ENCODE measurements around the gene BSND. TPM values are rescaled to one million over a fixed set of nuclear protein-coding genes. Genes with fewer than 3 reads are reported as not detected.

The BSND gene
- total RNA-seq, 1 experiment from 2014 or later, result not detected

DNA sequence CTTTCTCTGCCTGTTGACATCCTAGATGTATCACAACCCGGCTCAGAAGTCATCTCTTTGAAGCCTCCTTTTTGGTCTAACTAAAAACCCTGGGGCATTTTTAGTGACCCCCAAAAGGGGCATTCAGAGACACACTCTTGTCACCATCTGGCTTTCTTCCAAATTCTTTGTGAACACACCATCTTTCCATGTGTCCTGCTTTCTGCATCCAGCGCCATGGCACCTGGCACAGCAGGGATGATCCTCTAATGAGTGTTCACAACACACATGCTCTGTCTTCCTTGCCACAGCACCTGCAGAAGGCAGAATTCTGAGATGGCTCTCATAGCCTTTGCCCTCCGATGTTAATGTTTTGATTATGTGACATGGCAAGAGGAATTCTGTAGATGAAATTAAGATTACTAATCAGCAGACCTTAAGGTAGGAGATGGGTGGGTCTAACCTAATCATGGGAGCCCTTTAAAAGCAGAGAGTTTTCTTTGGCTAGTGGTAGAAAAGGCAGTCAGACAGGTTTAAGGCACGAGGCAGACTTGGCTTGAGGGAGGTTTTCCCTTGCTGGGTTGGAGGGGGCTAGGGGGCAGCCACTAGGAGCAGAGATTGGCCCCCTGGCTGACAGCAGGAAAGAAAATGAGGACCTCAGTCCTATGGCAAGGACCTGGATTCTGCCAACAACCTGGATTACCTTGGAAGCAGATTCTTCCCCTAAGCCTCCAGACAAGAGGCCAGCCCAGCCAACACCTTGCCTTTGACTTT, 23.2 kb upstream of the BSND start:
- DNase-seq (ENCODE audit: low read depth), result no peak

DNA sequence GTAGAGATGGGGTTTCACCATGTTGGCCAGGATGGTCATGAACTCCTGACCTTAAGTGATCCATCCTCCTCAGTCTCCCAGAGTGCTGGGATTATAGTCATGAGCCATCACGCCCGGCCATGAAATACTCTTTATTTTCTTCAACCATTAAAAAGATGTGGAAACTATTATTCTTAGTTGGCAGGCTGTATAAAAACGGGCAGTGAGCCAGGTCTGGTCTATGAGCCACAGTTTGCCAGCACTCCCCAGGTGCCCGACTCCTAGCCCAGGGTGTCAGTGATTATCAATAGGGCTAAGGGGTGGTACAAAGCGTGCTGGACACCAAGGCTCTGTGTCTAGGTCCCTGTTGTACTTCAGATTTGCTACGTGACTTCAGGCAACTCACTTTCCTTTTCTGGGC, 22.0 kb upstream of the BSND start:
- no peak for DNase-seq (ENCODE audit: low read depth)

DNA sequence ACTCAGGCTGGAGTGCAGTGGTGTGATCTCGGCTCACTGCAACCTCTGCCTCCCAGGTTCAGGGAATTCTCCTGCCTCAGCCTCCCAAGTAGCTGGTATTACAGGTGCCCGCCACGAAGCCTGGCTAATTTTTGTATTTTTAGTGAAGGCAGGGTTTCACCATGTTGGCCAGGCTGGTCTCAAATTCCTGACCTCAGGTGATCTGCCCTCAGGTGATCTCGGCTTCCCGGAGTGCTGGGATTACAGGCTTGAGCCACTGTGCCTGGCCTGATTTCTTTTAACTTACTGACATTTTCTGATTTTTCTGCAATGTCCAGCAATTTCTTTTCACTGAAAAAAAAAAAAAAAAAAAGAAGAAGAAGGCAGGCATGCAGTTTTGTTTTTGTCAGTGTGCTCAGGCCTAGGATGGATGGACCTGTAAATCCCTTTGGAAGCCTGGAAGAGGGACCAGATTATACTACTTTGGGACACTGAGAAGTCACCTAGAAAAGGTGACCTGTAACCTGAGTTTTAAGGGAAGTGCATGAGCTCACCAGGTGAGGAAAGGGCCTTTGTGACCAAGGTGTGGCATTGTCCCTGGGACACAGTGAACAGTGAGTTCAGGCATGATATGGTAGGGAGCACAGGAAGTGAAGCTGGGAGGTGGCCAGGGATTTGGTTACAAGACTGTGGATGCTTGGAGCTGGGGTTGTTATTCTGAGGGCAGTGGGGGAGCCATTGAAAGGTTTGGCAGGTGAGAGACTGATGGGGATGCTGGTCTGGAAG, 21.0 kb upstream of the BSND start:
- DNase-seq (ENCODE audit: low read depth), result no peak

DNA sequence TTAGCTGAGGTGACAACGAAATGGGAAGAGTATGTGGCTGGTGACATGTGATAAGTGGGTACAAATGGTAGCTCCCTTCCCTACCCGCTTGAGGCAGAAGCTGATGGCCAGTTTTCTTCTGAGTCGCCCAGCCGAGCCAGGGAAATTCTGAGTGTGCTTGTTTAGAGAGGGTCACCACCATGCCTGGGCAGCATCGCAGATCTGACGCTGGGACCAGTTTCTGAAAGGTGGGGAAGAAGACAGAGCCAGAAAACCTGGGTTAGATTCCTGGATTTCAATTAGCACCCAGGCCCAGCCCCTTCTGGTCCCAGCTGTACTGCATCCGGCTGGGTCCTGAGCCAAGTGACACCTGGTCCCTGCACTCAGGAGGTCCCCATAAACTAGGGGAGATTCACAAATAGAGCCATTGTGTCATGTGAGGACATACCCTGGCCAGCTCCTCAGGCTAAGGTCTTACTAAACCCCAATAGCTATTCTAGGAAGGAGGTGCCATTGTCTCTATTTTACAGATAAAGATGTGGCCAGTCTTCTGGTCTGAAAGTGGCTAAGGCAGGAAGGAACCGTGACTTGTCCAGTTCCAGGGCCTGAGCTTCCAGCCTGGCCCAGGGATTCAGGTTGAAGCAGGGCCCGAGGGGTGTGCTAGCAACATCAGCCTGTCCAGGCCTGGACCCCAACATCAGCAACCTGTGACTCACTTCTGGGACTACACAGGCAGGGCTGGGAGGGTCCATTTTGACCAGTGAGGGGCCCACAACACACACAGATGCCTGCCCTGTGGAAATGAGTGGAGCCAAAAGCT, 20.0 kb upstream of the BSND start:
- no peak for DNase-seq (ENCODE audit: low read depth)

DNA sequence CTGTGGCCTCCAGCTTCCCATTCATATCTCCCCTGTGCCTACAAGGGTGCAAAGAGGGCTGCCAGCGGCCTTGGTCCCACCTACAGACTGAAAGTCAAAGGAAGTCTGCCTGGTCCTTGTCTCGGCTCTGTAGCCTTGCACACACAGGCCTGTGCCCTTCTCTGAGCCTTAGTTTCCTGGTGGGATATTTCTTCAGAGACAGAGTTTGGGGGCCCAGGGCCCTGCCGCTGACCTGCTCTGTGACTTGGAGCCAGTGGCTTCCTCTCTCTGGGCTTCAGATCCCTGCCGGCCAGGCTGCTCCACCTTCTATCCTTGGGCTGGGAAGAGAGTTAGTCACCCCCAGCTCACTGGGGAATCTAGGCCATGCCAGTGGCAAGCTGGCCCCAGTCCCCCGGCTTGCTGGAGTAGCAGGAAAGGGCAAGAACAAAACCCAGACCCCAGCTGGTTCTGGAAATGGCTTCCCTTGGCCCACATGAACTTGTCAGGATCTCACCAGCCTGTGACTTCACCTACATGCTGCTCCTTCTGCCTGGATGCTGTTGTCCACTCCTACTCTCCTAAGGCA, 19.3 kb upstream of the BSND start:
- DNase-seq (ENCODE audit: low read depth), result no peak

DNA sequence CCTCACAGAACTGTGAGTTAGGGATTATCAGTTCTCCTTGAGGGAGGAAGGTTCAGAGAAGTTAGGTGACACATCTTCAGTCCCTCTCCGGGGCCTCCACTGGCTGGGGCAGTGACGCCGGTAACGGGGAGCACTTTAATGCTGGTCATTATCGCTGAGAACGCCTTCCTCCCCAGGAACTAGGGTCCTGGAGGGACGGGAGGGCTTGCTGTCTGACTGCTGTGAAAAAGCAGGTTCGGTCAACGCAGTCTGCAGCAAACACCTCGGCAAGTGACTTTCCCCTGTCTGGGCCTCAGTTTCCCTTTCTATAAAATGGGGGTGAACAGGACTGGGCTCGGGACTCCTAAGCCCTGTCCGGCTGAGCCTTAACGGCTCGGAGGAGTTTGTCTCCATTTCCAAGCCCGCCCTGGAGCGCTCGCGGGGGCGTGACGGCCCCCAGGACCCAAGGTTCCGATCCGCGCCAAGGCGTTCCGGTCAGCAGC, 18.6 kb upstream of the BSND start:
- DNase-seq (ENCODE audit: low read depth), result no peak

DNA sequence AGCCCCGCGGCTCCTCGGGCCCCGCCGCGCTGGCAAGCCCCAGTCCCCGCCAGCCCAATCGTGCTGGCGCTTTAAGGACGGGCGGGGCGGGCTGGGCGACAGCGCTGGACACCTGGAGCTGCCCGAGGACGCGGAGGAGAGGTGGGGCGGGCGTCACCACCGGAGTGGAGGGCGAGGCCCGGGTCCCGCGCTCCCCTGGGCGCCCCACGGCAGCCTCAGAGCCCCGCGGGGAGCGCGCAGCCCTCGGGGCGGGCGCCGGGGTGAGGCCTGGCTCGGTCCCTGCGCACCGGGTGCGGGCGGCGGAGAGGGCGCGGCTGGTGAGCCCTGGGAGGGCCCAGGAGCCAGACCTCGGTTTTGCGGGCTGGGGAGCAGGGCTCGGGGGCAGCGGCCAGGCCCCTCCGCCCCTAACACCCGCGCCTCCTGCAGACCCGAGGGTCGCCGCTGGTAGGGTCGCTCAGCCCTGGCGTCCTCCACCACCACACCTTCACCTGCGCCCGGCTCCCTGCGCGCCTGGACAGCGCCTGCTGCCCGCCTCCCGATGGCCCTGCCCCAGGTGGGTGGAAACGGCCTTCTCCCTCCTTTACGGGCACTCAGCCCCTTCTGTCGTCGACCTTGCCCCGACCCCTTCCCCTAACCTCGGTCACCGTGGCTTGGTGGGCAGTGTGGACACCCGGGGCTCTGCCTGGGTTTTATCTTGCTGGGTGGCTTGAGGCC, 18.0 kb upstream of the BSND start, which contains the start of gene TMEM61:
Gene TMEM61, plus strand, starts transcription at position 101 of the 714 bp plus-strand sequence. Its CDS starts 438 bp downstream, at position 539.
- DNase-seq (ENCODE audit: low read depth), result no peak

DNA sequence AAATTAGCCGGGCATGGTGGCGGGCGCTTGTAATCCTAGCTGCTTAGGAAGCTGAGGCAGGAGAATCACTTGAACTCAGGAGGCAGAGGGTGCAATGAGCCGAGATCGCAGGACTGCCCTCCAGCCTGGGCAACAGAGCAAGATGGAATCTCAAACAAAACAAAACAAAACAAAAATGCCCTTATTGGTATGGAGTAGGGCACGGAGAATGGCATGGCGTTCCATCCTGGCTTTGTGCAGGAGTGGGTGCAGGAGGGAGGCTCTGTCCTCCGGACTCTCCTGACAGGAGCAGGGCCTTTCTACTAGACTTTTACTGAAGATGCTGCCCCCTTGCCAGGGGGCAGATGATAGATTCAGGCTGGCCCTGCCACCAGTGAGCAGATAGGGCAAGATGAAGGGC, 17.3 kb upstream of the BSND start:
- DNase-seq (ENCODE audit: low read depth), result no peak

DNA sequence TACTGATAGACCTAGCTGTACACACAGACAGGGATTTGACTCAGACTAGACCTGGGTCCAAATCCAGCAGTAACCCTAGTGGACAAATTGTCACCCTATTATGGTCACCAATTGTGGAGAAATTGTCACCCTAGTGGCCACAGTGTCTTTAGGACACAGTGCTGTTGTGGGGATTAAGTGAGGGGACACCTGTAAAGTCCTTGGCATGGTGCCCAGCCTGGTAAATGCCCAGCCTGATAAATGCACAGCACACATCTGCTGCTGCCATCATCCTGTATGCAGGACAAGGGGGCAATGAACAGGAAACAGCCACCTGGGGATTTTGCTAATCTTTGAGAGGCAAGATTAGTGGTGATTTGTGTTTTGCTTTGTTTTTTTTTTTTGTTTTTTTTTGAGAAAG, 16.0 kb upstream of the BSND start:
- DNase-seq (ENCODE audit: low read depth), result no peak

DNA sequence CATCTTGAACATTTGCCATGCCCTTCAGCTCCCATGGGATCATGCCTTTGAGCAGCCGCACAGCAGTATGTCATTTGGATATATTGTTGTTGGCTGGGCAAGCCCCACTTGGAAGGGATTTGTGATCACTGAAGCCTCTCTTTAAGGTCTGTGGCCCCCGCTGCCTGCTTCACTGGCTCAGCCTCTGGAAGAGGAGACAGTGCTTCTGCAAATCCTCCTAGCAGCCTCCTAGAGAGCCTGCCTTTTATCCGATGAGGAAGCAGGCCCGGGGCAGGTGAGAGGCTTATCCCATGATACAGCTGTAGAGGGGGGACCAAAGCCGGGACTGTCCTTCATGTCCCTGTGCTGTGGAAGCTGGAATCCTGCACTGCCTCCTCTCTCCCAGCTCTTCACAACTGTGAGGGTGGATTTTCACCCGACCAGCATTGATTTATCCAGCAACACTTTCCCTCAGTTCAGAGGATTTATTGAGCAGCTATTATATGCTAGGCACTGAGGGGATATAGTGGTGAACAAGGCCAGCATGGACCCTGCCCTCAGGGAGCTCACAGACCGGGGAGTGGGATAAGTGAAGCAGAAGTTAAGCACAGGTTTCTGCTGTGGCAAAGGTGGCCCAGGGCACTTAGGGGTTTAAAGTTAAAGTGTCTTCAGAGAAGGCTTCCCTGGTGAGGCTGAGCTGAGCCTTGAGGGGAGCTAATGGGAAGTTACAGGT, 14.4 kb upstream of the BSND start:
- DNase-seq (ENCODE audit: low read depth), result no peak

DNA sequence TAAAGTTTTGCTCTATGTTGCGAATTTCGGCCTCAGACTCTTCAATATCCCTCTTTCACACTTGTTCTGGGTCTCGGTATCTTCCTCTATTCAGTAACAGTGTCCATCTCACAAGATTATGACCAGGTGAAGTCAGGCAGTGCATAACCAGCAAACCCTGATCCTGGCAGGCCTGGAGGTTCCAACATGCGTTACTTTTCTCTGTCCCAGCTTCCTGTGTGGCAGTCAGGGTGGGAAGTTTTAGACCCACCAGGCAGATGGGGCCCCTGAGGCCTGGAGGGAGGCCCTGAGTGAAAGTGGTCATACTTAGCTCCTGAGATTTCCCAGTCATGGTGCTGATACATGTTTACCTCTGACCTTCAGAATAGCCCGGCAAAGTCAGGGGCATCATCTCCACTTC, 13.2 kb upstream of the BSND start:
- no peak for DNase-seq (ENCODE audit: low read depth)

DNA sequence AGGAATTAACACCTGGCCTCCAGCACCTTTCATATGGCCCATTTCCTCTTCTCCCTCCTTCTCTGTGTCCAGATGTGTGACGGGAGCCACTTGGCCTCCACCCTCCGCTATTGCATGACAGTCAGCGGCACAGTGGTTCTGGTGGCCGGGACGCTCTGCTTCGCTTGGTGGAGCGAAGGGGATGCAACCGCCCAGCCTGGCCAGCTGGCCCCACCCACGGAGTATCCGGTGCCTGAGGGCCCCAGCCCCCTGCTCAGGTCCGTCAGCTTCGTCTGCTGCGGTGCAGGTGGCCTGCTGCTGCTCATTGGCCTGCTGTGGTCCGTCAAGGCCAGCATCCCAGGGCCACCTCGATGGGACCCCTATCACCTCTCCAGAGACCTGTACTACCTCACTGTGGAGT, 12.7 kb upstream of the BSND start:
- DNase-seq (ENCODE audit: low read depth), result no peak

DNA sequence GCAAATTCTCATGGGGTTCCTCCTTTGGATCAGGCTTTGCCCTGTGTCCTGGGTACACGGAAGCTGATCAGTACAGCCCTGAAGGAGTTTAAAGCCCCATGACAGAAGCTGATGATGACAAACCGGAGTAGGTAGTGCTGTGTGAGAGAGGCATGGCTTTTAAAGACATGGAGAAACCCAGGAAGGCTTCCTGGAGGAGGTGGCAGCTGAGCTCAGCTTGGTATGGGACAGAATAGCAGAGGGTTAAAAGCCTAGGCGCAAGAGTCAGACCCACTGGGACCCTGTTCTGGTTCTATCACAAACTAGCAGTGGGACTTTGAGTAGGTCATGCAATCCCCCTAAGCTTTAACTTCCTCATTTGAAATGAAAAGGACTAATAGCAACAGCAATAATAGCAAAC, 12.2 kb upstream of the BSND start:
- no peak for DNase-seq (ENCODE audit: low read depth)

DNA sequence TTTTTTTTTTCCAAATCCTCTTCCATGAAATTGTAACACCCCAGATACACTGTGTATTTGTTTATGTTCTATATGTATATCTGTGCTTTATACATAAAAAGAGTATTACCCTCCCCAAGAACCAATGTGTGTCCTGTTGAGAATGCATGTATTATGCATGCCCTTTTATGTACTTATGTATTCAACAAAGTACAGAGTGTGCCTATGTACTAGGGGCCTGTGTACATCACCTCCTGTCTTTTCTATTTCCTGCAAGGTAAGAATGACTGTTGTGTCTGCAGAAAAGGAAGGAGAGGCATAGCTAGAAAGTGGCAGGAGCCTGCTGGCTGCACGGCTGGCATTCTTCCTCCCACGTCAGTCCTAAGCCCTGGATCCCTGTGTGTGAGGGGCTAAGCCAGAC, 11.3 kb upstream of the BSND start:
- no peak for DNase-seq (ENCODE audit: low read depth)

DNA sequence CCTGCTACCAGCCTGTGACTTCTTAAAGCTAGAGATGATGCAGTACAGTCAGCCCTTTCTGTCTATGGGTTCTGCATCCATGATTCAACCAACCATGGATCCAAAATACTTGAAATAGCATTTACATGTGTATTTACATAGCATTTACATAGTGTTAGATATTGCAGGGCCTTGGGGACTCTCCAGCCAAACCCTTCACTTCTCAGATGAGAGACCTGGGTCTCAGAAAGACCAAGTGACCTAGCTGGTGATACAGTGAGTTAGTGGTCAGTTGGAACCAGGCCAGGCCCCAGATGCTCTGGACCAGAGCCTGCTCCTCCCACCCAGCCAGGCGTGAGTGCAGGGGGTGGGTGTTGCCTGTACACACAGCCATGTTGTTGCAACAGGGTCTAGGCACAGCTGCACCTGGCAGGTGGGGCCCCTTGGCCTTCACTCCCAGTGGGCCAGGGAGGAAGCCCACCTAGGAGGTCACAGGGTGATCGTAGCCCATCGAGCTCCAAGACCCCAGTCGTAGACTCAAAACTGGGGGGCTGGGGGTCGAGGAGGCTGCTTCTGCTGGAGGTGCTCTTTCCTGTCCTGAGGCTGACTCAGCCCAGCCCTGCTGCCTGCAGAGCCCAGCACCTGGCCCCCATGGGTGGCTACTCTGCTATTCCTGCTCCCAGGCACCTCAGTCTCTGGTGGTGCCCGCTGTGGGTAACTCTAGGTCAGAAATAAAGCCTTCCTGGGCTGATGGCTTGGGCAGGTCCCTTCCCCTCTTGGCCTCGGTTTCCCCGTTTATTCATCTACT, 10.6 kb upstream of the BSND start:
- DNase-seq (ENCODE audit: low read depth), result no peak

DNA sequence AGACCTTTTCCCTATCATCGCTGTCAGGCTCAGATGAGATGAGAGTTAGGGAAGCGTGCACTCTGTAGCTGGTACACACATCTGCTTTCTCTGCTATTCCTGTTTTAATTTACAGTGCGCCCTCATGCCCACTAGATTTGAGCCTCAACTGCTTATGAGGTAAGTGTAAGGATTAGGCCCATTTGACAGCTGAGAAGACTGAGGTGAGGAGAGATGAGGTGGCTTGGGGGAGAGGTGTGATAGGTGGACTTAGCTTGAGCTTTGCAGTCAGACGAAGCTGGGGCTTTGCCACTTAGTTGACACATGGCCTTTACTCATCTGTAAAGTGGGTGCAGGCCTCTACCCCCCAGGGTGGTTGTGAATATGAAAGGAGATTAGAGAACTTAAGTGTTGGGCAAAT, 9.8 kb upstream of the BSND start:
- DNase-seq (ENCODE audit: low read depth), result no peak

DNA sequence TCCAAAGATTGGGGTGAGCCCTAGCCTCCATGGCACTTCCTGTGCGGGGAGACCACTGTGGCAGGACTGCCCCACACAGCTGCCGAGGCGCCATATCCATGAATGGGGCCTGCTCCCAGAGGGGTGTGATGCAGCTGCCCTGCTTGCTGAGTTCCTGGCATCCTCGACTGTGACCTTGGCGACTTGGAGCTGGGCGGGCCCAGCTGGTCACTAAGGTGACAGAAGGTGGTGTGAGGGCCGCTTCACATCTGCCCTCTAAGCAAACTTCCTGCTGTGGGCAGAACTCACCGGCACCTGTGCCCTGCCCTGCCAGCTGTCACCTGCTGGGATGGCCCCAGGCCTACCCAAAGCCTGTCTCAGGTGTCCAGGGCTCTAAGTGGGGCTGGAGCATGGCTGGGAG, 9.3 kb upstream of the BSND start:
- no peak for DNase-seq (ENCODE audit: low read depth)

DNA sequence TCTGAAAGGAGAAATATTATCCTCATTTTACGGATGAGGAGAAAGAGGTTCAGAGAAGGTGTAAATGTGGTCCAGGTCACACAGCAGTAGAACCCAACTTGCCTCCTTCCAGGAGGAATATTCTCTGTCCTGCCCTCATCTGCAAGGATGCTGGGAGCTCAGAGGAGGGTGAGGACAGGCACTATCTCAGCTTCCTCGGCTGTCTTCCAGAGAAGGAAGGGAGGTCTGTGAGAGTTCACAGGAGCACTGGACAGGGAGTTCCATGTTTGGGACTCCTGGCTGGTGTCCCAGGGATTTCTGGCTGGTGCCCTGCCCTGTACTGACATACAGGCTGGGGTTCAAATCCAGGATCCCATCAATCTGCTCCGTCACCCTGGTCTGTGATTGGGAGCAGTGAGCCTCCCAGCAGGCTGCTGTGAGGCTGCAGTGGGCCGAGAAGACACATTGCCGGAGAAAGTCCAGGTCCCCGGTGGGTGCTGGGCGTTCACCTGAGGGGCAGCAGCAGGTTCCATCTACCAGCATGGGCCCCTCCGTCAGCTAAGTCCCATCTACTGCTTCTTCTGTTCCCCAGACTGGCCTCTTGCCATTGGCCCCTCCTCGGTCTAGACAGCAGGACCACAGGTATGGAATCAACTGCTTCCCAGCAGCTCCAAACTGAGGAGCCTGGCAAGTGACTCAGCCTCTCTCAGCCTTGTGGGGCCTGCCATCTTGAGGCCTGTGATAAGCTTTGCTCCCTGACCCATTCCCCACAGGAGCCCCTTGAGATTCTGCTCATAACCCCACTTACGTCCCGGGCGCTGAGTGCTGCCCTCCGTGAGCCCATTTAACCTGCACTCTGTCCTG, 8.5 kb upstream of the BSND start:
- DNase-seq (ENCODE audit: low read depth), result no peak

DNA sequence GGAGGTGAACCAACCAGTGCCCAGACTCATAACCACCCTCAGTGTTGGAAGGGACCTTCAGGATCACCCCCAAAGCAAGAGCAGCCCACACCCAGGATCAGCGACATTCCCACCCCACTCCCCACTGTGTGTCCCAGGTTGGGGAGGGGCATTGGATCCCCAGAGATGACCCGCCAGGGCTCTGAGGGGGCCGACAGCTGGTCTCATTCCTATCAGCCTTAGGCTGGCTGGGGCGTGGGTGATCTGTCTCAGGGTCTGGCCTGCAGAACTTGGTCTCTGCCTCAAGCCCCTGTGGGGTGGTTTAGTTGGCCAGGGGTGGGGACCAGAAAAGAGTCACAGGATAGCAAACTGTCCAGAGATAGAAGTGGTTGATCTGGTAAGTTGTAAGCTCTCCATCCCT, 7.8 kb upstream of the BSND start:
- DNase-seq (ENCODE audit: low read depth), result no peak

All from LHCN-M2 (cell line).